ENCODE measurements around the gene WDR62.
A peak's percentile ranks its signal among the peaks of the same experiment; 100 is the strongest.

WDR62 gene

GRCh38 chr19:36054733-36055686 lies at the start of gene WDR62:
TSS of gene WDR62 (plus strand) at chr19:36054897. CDS start at chr19:36054972, 75 bp downstream.
- peak; percentile 56 for DNase-seq (ENCODE audit: low read depth)
- peak within 1 kb of the TSS; percentile 76 for H3K4me3 ChIP-seq (ENCODE audit: low read depth, low read length)

GRCh38 chr19:36006955-36007354 lies 47.7 kb upstream of the WDR62 start:
- no peak for DNase-seq (ENCODE audit: low read depth)
- no peak overlapping the region for H3K4me3 ChIP-seq (ENCODE audit: low read depth, low read length)

- DNase-seq (ENCODE audit: low read depth), result no peak
- H3K4me3 ChIP-seq (ENCODE audit: low read depth, low read length), result peak within 1 kb of the TSS; percentile 48
Measured at GRCh38 chr19:36008336-36008978, 46.2 kb upstream of the WDR62 start, which contains the start of gene SYNE4. TSS of gene SYNE4 (minus strand) at chr19:36008813. CDS start at chr19:36008681, 132 bp downstream.

- no peak for DNase-seq (ENCODE audit: low read depth)
- H3K4me3 ChIP-seq (ENCODE audit: low read depth, low read length), result peak overlapping the region; percentile 48
Measured at GRCh38 chr19:36009220-36009619, 45.5 kb upstream of the WDR62 start.

GRCh38 chr19:36009633-36010379 lies 44.9 kb upstream of the WDR62 start:
- peak overlapping the region; percentile 48 for H3K4me3 ChIP-seq (ENCODE audit: low read depth, low read length)
- no peak for DNase-seq (ENCODE audit: low read depth)

GRCh38 chr19:36010402-36010801 lies 44.3 kb upstream of the WDR62 start:
- no peak overlapping the region for H3K4me3 ChIP-seq (ENCODE audit: low read depth, low read length)
- no peak for DNase-seq (ENCODE audit: low read depth)

GRCh38 chr19:36013280-36014011 lies 41.3 kb upstream of the WDR62 start:
- DNase-seq (ENCODE audit: low read depth), result no peak
- H3K4me3 ChIP-seq (ENCODE audit: low read depth, low read length), result peak overlapping the region; percentile 81

GRCh38 chr19:36014012-36014924 lies 40.4 kb upstream of the WDR62 start, which contains the start of gene ALKBH6:
TSS of gene ALKBH6 (minus strand) at chr19:36014213. CDS start at chr19:36013397, 816 bp downstream.
- H3K4me3 ChIP-seq (ENCODE audit: low read depth, low read length), result peak within 1 kb of the TSS; percentile 81
- peak; percentile 94 for DNase-seq (ENCODE audit: low read depth)

GRCh38 chr19:36019061-36019670 lies 35.5 kb upstream of the WDR62 start:
- H3K4me3 ChIP-seq (ENCODE audit: low read depth, low read length), result no peak overlapping the region
- DNase-seq (ENCODE audit: low read depth), result no peak

GRCh38 chr19:36023432-36023831 lies 31.3 kb upstream of the WDR62 start:
- DNase-seq (ENCODE audit: low read depth), result no peak
- no peak overlapping the region for H3K4me3 ChIP-seq (ENCODE audit: low read depth, low read length)

GRCh38 chr19:36025541-36025940 lies 29.2 kb upstream of the WDR62 start:
- no peak for DNase-seq (ENCODE audit: low read depth)

GRCh38 chr19:36026091-36026876 lies 28.4 kb upstream of the WDR62 start:
- no peak overlapping the region for H3K4me3 ChIP-seq (ENCODE audit: low read depth, low read length)
- DNase-seq (ENCODE audit: low read depth), result no peak

More at GRCh38 chr19:36025541-36025940, 29.2 kb upstream of the WDR62 start:
- H3K4me3 ChIP-seq (ENCODE audit: low read depth, low read length), result no peak overlapping the region

- DNase-seq (ENCODE audit: low read depth), result no peak
Measured at GRCh38 chr19:36027696-36028095, 27.0 kb upstream of the WDR62 start.

GRCh38 chr19:36028313-36029041 lies 26.2 kb upstream of the WDR62 start:
- no peak for DNase-seq (ENCODE audit: low read depth)
- H3K4me3 ChIP-seq (ENCODE audit: low read depth, low read length), result no peak overlapping the region

More at GRCh38 chr19:36027696-36028095, 27.0 kb upstream of the WDR62 start:
- no peak overlapping the region for H3K4me3 ChIP-seq (ENCODE audit: low read depth, low read length)

- DNase-seq (ENCODE audit: low read depth), result no peak
- H3K4me3 ChIP-seq (ENCODE audit: low read depth, low read length), result no peak overlapping the region
Measured at GRCh38 chr19:36030264-36031148, 24.2 kb upstream of the WDR62 start.
